K562 (cell line): Measurements from ENCODE around the gene MACF1. TPM values are rescaled to one million over a fixed set of nuclear protein-coding genes. Genes with fewer than 3 reads are reported as not detected.

Experiments used
- BRD4 ChIP-seq: fragments of 200-600 bp; sonication (generic); IDR thresholded peaks from 2 replicates; pipeline ENCODE4 v1.6.1; 2017; ENCODE audit warnings: inconsistent platforms
- ETV5 ChIP-seq: sonication (generic); formaldehyde crosslinking; IDR thresholded peaks from 2 replicates; pipeline ENCODE4 v1.4.0; 2020; ENCODE audit warnings: low read depth, mild to moderate bottlenecking, missing genetic modification reagents
- GABPB2 ChIP-seq: fragments of 250-450 bp; sonication (Bioruptor Pico); conservative IDR thresholded peaks from 2 replicates; pipeline ENCODE4 v1.5.1; 2021; ENCODE audit warnings: mild to moderate bottlenecking
- GATA2 ChIP-seq: sonication (generic); formaldehyde crosslinking; IDR thresholded peaks from 2 replicates; pipeline ENCODE4 v1.4.0; 2020; ENCODE audit warnings: mild to moderate bottlenecking, missing genetic modification reagents
- HDAC2 ChIP-seq: fragments of 450-650 bp; IDR thresholded peaks from 2 replicates; pipeline ENCODE4 v1.6.1; 2016; ENCODE audit warnings: mild to moderate bottlenecking
- HNRNPH1 ChIP-seq: fragments of 200-400 bp; formaldehyde crosslinking; optimal IDR thresholded peaks from 2 replicates; pipeline ENCODE3; 2017; ENCODE audit warnings: low read depth, mild to moderate bottlenecking, low read length, moderate library complexity
- KDM1A ChIP-seq, 2 experiments: fragments of 450-650 bp; IDR thresholded peaks; 2 replicates each; pipeline ENCODE4 v1.6.1; 2016; ENCODE audit warnings: mild to moderate bottlenecking in 2 of 2
- KLF6 ChIP-seq: fragments of 250-450 bp; sonication (Bioruptor Pico); IDR thresholded peaks from 2 replicates; pipeline ENCODE4 v1.4.0; 2020; ENCODE audit warnings: mild to moderate bottlenecking, moderate library complexity, borderline replicate concordance
- L3MBTL2 ChIP-seq: fragments of 450-650 bp; IDR thresholded peaks from 2 replicates; pipeline ENCODE4 v1.6.1; 2016; ENCODE audit warnings: mild to moderate bottlenecking, moderate library complexity
- MCM7 ChIP-seq, 2 experiments: fragments of 450-650 bp; IDR thresholded peaks; 2 replicates each; pipeline ENCODE4 v1.6.1; 2016 to 2018
- PHF8 ChIP-seq: fragments of 200-600 bp; sonication (generic); IDR thresholded peaks from 2 replicates; pipeline ENCODE4 v1.6.1; 2012; ENCODE audit warnings: mixed run types, mild to moderate bottlenecking, inconsistent platforms, low read length, moderate library complexity, borderline replicate concordance
- RCOR1 ChIP-seq, 2 experiments: IDR thresholded peaks; 2 replicates each; pipeline ENCODE4 v1.6.1; 2012; ENCODE audit warnings: low read depth in 2 of 2, low read length in 2 of 2, borderline replicate concordance in 1 of 2, improper control_type of control experiment in 1 of 2
- RHOXF2B ChIP-seq: fragments of 250-450 bp; sonication (Bioruptor Pico); conservative IDR thresholded peaks from 2 replicates; pipeline ENCODE4 v1.5.1; 2021
- SMARCE1 ChIP-seq: fragments of 450-650 bp; IDR thresholded peaks from 2 replicates; pipeline ENCODE4 v1.7.1; 2016; ENCODE audit warnings: mild to moderate bottlenecking
- SRSF9 ChIP-seq: fragments of 200-400 bp; formaldehyde crosslinking; IDR thresholded peaks from 2 replicates; pipeline ENCODE4 v1.6.1; 2017; ENCODE audit warnings: low read depth, low read length, borderline replicate concordance
- TEAD4 ChIP-seq, 2 experiments: sonication (generic) in 1 of 2; formaldehyde crosslinking in 1 of 2; IDR thresholded peaks; 2 replicates each; pipeline versions ENCODE4 v1.6.1 to v1.8.0; 2012 to 2022; ENCODE audit warnings: borderline replicate concordance in 1 of 2, inconsistent platforms in 1 of 2, low read length in 1 of 2, mild to moderate bottlenecking in 1 of 2, missing genetic modification reagents in 1 of 2
- ZFX ChIP-seq: sonication (generic); formaldehyde crosslinking; IDR thresholded peaks from 2 replicates; pipeline ENCODE4 v1.8.0; 2022; ENCODE audit warnings: mild to moderate bottlenecking, missing genetic modification reagents, moderate library complexity
- ZNF140 ChIP-seq: fragments of 250-450 bp; sonication (Bioruptor Pico); IDR thresholded peaks from 2 replicates; pipeline ENCODE4 v1.8.0; 2021; ENCODE audit warnings: moderate library complexity, mild to moderate bottlenecking, inconsistent platforms
- ZNF274 ChIP-seq: IDR thresholded peaks from 2 replicates; pipeline ENCODE4 v1.6.1; 2011; ENCODE audit warnings: low read depth, mild to moderate bottlenecking, low read length, moderate library complexity, borderline replicate concordance
- ZNF644 ChIP-seq: fragments of 200-800 bp; sonication (Bioruptor generic); IDR thresholded peaks from 2 replicates; pipeline ENCODE4 v1.6.1; 2016; ENCODE audit warnings: low read depth, missing genetic modification characterization, missing compliant biosample characterization
- polyA plus RNA-seq, 8 experiments: library from polyadenylated mRNA; depleted of rRNA in 4 of 8; stranded (reverse) in 5 of 8; unstranded in 3 of 8; fragments of >200 nt; fragmentation: Nextera tagmentation in 2 of 8; fragmentation: Illumina TruSeq in 1 of 8; extraction: Ambion mirVana in 2 of 8; extraction: Trizol in 1 of 8; gene quantifications; 2 replicates each; pipeline versions ENCODE4 v1.2.1 to v1.2.3, GENCODE V29; 2011 to 2014; ENCODE audit warnings: inconsistent platforms in 1 of 8, missing spikeins in 1 of 8
- total RNA-seq, 7 experiments: library from RNA; depleted of rRNA in 6 of 7; stranded (reverse); fragments of >200 nt in 6 of 7; fragmentation: Illumina TruSeq in 2 of 7; extraction: Trizol in 2 of 7; gene quantifications; 2 replicates each; pipeline versions ENCODE4 v1.2.1 to v1.2.3, GENCODE V29; 2011 to 2021; ENCODE audit warnings: low replicate concordance in 1 of 7
- TF ChIP-seq, protein P1 (sequence below), 2 experiments: fragments of 450-650 bp in 1 of 2; sonication (generic) in 1 of 2; formaldehyde crosslinking; conservative IDR thresholded peaks; 2 replicates each; pipeline versions ENCODE4 v1.4.0 to v1.8.1; 2020 to 2022; ENCODE audit warnings: mild to moderate bottlenecking in 1 of 2, missing genetic modification reagents in 1 of 2
- TF ChIP-seq, protein P2 (sequence below): fragments of 250-450 bp; sonication (Bioruptor Pico); IDR thresholded peaks from 2 replicates; pipeline ENCODE4 v1.5.0; 2021
- TF ChIP-seq, protein P3 (sequence below): sonication (generic); formaldehyde crosslinking; IDR thresholded peaks from 2 replicates; pipeline ENCODE4 v1.5.0; 2020; ENCODE audit warnings: missing genetic modification reagents
- TF ChIP-seq, protein P4 (sequence below), 2 experiments: fragments of 450-650 bp in 1 of 2; sonication (generic) in 1 of 2; formaldehyde crosslinking in 1 of 2; IDR thresholded peaks in 1 of 2; conservative IDR thresholded peaks in 1 of 2; 2 replicates each; pipeline versions ENCODE4 v1.6.1 to v1.8.1; 2016 to 2023; ENCODE audit warnings: mild to moderate bottlenecking in 2 of 2, moderate library complexity in 2 of 2, inconsistent platforms in 1 of 2, missing genetic modification reagents in 1 of 2

The MACF1 gene
- total and polyA plus RNA-seq, 9 of the 15 experiments (the other 6 are each of a cell fraction or from before 2014, with no cell fraction given), result 13.2 to 232 (median 112) TPM

DNA sequence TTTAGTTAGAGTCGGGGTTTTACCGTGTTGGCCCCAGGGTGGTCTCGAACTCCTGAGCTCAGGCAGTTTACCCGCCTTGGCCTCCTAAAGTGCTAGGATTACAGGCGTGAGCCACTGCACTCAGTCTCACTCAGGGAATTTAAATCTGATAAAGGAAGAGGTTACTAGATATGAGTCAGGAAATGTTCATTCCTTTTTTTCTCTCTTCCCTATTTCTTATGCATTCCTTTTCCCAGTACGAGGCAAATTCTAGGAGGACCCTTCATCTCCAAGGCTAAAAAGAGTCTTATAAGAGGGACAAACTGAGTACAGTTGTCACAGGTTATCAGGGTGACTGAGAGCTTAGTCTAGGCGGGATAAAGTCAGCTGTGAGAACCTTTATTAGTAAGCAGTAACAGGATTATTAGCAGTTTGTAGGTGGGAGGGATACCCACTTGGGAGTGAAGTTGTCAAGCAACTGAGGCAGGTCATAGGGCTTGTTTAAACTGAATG lies 9.1 kb downstream of the MACF1 start (continued):
- TF ChIP-seq PHF8, result no peak
- peak; percentile 77 for TF ChIP-seq BRD4
- TF ChIP-seq ZNF644, result no peak
- TF ChIP-seq, protein P1, sequence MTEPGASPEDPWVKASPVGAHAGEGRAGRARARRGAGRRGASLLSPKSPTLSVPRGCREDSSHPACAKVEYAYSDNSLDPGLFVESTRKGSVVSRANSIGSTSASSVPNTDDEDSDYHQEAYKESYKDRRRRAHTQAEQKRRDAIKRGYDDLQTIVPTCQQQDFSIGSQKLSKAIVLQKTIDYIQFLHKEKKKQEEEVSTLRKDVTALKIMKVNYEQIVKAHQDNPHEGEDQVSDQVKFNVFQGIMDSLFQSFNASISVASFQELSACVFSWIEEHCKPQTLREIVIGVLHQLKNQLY (CRISPR knock-in tag; conservative IDR thresholded peaks at IDR 0.05), result no peak
- TF ChIP-seq, protein P2, sequence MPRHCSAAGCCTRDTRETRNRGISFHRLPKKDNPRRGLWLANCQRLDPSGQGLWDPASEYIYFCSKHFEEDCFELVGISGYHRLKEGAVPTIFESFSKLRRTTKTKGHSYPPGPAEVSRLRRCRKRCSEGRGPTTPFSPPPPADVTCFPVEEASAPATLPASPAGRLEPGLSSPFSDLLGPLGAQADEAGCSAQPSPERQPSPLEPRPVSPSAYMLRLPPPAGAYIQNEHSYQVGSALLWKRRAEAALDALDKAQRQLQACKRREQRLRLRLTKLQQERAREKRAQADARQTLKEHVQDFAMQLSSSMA (CRISPR knock-in tag), result 0 out of 2 replicates have a peak, but pooled peaks have one; percentile 21
- TF ChIP-seq, protein P3, sequence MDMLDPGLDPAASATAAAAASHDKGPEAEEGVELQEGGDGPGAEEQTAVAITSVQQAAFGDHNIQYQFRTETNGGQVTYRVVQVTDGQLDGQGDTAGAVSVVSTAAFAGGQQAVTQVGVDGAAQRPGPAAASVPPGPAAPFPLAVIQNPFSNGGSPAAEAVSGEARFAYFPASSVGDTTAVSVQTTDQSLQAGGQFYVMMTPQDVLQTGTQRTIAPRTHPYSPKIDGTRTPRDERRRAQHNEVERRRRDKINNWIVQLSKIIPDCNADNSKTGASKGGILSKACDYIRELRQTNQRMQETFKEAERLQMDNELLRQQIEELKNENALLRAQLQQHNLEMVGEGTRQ (CRISPR knock-in tag), result no peak
- TF ChIP-seq KDM1A (IDR thresholded peaks at IDR 0.05), result 0 out of 4 replicates have a peak, but pooled peaks of 1 of the 2 experiments have one; percentile 3
- TF ChIP-seq ZNF140, result no peak
- no peak for TF ChIP-seq RHOXF2B
- peak; percentile 20; the same call in 1 of the 2 replicates for TF ChIP-seq ZFX (CRISPR knock-in tag)
- 0 out of 4 replicates have a peak, but pooled peaks of 1 of the 2 experiments have one; percentile 10 for TF ChIP-seq RCOR1 (IDR thresholded peaks at IDR 0.05; ENCODE audit: borderline replicate concordance in 1 of 2, low read depth in 2 of 2, low read length in 2 of 2)
- TF ChIP-seq, protein P4, sequence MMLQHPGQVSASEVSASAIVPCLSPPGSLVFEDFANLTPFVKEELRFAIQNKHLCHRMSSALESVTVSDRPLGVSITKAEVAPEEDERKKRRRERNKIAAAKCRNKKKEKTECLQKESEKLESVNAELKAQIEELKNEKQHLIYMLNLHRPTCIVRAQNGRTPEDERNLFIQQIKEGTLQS (IDR thresholded peaks at IDR 0.05), result 0 out of 2 replicates have a peak, but pooled peaks have one; percentile 8
- TF ChIP-seq, protein P4 (CRISPR knock-in tag; conservative IDR thresholded peaks at IDR 0.05), result no peak
- no peak for TF ChIP-seq SRSF9
- TF ChIP-seq SMARCE1, result peak; percentile 70; the same call in 1 of the 2 replicates
- no peak for TF ChIP-seq TEAD4 (IDR thresholded peaks at IDR 0.05; ENCODE audit: low read length)
- no peak for TF ChIP-seq TEAD4 (CRISPR knock-in tag; IDR thresholded peaks at IDR 0.05; ENCODE audit: borderline replicate concordance)
- 0 out of 4 replicates have a peak, but pooled peaks of 1 of the 2 experiments have one; percentile 40 for TF ChIP-seq MCM7 (IDR thresholded peaks at IDR 0.05)
- 0 out of 2 replicates have a peak, but pooled peaks have one; percentile 14 for TF ChIP-seq L3MBTL2
- TF ChIP-seq GABPB2, result no peak
- TF ChIP-seq ETV5 (CRISPR knock-in tag), result peak; percentile 56; the same call in 1 of the 2 replicates
- TF ChIP-seq KLF6, result no peak
- TF ChIP-seq GATA2 (CRISPR knock-in tag), result 0 out of 2 replicates have a peak, but pooled peaks have one; percentile 17
- TF ChIP-seq HNRNPH1, result no peak
- no peak for TF ChIP-seq ZNF274
- TF ChIP-seq HDAC2, result 0 out of 2 replicates have a peak, but pooled peaks have one; percentile 6
